SHP77 (cell line): Measurements from ENCODE around the gene CRTC3.

ENCODE experiments used
- DNase-seq, 2 experiments: peaks; one replicate each; lab custom pipeline; 2025; lab: John Stamatoyannopoulos, UW

Gene CRTC3

DNA sequence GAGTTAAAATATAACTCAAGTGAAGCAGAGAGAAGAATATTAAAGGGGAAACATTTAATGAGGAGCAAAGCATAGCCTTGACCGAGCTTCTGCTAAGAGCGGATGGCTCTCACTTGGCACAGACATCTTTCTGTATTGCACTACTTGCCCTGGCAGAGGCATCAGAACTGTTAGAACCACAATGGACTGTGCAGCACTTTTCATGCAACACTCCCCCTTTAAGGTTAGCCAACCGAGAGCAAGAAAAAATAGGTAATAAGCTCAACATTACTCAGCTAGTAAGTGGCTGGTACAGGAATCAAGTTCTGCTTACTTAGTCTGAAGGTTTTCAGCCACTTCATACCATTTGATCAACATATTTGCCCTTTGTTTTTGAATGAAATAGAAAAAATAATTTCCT lies 33.7 kb downstream of the CRTC3 start:
- no peak for DNase-seq

DNA sequence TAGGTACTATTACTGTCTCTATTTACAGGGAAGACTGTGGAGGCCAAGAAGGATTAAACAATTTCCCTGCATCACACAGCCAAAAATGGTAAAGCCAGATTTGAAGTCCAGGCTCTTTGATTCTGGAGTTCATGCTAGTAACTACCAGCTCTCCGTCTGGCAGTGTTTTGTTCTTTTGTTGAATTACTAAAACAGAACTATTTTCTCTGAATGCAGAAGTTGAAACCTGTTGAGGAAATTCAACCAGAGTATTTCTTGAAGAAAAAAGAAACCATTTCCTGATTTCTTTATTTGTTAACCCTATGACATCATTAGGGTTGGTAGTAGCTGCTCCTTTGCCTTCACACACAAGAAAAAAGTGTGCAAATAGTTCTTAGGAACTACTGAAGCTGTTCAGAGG lies 34.3 kb downstream of the CRTC3 start:
- DNase-seq: no peak

DNA sequence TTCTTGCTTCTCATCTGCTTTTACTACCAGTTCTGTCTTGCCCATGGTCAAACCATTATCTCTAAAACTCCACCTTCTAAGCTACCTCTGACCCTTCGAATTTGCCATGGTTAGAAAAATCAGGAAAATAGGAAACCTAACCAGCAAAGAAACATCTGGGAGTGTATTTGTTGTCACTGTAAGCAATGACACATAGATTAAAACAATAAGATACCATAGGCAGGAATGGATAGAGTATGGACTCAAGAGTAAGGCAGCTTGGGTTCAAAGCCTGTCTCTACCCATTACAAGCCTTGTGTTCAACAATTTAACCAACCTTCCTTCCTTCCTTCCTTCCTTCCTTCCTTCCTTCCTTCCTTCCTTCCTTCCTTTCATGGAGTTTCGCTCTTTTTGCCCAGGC lies 34.9 kb downstream of the CRTC3 start:
- no peak for DNase-seq

DNA sequence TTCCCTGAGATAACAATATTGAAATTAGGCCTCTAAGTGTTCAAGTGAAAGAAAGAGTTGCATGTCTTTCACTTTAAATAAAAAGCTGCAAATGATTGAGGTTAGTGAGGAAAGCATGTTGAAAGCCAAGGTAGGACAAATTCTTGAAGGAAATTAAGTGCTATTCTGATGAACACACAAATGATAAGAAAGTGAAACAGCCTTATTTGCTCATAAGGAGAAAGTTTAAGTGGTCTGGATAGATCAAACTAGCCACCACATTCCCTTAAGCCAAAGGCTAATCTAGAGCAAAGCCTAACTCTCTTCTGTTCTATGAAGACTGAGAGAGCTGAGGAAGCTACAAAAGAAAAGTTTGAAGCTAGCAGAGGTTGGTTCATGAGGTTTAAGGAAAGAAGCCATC lies 36.1 kb downstream of the CRTC3 start:
- DNase-seq: no peak

DNA sequence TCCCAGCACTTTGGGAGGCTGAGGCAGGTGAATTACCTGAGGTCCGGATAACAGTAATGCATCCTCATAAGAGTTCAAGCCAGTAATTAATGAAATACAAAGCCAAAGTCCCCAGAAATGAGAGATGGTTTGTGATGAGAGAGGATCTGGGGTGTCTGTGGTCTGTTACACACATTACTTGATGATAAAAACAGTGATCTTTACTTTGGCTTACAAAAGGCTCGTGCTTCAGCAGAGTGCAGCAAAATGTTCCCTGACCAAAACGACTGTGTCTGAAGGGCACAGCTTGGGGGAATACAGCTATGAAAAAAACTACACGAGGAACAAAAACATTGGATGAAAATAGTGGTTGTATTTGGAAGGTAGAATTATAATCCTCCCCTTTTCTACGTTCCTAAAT lies 40.9 kb downstream of the CRTC3 start:
- no peak for DNase-seq

DNA sequence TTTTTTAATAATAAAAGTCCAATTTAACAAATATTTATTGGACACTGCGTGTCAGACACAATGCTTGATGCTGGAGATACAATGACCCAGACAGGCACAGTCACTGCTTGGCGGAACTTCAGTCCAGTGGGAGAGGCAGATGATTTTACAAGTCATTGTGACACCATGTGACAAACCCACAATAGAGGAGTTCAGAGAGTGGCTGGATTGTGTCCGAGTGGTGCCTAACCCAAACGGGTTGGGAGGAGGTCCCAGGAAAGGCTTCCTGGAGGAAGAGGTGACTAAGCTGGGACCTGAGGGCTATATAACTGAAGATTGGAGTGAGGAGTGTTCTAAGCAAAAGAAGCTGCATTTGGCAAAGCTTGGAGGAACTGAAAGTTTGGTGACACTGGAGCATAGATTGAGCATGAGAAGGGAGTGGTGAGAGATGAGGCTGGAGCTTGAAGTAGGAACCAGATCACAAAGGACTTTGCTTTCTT lies 41.4 kb downstream of the CRTC3 start:
- no peak for DNase-seq

DNA sequence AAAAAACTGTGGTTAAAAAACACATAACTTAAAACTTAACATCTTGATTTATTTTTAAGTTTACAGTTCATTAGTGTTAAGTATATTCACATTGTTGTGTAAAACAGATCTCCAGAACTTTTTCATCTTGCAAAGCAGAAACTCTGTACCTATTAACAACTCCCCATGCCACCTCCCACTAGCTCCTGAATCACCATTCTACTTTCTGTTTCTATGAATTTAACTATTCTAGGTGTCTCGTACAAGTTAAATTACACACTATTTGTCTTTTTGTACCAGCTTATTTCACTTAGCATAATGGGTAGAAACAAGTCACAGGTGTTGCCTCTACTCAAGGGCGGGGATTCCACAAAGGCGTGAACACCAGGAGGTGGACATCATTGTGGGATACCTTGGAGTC lies 43.2 kb downstream of the CRTC3 start:
- DNase-seq: no peak

DNA sequence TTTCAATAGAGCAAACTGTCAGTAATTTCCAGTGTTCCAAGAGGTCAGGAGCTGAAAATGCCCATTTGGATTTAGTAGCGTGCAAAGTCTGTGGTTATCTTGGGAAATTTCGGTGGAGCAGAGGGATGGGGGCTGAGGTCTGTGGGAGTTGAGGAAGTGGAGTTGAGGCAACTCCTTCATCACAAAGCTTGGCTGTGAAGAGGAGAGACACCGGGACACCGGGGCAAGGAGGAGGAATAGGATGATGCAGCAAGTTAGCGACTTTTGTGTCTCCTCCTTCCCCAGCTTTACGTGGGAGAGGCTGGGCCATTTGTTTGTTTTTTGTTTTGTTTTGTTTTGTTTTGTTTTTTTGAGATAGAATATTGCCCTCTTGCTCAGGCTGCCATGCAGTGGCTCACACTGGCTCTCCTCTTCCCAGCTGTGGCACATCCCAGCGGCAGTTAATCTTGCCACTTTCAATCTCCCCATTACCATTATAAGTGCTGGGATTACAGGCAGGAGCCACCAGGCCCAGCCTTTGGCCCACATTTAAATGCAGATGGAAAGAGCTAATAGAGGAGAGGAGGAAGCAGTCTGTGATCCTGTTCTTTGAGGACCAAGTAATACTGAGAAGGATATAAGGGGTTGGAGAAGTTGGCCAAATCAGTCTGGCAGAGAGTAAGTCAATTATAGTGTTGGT lies 47.1 kb downstream of the CRTC3 start:
- DNase-seq: no peak

DNA sequence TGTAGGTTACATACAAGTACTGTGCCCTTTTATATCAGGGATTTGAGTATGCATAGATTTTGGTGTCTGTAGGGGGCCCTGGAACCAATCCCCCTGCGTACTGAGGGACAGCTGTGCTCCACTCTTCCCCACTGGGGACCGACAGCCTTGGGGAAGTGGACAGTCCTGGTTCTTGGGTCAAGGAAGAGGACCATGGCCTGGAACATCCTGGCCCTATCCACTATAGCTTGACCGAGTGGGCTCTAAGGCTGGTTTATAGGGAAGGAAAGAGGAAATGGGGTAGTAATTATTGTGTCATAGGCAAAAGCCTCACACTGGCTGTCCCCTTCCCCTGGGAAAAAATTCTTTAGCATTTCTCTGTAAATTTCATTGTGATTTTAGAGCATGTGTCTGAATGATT lies 49.5 kb downstream of the CRTC3 start:
- no peak for DNase-seq

DNA sequence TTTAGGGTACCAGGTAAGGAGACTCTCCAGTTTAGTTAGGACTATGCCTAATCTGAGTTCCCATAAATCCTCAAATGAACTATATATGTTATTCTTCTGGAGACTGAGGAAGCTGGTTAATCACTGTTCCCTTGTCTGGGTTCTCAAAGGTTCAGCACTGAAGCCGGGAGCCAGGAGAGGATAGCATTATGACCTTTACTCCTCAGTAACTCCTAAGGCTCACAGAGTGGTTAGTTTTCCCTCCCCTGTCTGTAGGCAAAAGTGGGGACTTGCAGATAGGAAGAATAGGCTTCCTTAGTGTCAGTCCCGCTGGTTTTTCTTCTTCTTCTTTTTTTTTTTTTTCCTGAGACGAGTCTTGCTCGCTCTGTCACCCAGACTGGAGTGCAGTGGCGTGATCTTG lies 50.4 kb downstream of the CRTC3 start:
- no peak for DNase-seq

DNA sequence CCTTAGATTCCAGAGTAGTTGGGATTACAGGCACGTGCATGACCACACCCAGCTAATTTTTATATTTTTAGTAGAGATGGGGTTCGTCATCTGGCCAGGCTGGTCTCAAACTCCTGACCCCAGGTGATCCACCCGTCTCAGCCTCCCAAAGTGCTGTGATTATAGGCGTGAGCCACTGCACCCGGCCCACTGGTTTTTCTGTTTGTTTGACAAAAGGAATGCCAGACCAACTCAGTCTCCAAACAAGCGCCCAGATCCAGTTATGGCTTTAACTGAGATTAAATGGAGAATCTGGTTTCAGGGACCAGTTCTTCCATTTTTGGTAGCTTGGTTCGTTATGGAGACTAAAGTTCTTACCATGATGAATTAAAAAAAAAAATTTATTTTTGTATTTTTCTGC lies 50.8 kb downstream of the CRTC3 start:
- no peak for DNase-seq

DNA sequence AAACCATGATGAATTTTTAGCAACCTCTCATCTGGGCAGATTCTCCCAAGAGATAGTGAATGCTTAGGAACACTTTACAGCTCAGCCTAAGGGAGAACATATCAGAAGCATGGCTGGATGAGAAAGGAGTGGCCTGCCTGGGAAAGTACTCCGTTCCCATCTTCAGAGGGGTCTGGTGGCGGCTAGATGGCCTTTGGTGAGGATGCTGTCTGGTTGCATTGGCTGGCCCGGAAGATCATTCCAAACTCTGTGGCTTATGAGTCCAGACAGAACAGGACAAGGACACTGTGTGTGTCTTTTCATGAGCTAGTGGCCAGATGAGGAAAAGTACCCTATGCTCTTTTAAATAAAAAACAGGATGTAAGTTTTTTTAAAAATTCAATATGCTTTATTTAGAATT lies 51.2 kb downstream of the CRTC3 start:
- no peak for DNase-seq

DNA sequence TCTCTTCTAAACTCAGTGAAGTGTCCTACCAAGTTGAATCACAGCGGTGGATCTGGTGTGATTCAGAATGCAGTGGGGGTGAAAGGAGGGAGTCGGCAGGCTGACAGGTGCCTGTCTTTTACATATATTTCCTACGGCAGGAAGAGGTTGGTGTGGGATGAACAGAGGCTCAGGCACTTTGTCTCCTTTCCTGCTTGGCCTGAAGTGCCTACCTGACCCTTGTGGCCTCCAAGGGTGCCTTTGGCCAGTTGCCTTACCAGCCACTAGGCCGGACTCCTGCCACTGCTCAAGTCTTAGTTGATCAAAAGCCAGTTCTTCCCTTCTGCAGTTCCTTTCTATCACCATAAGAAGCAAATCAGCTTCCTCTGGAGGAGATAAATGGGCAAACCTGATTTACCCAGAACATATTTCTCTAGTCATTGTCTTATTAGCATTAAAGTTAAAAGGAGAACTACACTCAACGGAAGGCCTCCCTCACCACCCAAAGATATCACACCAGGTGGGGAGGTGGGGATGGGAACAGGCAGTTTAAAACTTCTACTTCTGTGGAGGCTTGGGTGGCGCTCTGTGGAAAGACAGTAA lies 52.1 kb downstream of the CRTC3 start:
- no peak for DNase-seq

DNA sequence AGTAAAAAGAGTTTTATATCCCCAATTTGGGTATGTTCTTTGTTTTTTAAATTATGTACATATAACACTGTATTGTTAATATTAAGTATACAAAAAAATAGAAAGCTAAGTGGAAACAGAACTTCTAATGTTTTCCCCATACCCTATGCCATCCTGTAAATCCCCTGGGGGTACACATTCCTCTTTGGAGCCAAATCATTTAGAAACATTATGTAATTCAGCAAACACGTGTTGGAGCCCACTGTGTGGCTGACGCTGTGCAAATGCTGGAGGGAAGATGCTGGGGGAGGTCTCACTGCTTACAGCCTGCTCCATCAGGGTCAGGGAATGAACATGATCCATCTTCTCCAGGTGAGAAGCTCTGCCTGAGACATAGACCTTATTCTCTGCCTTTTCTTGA lies 52.8 kb downstream of the CRTC3 start:
- DNase-seq: no peak

DNA sequence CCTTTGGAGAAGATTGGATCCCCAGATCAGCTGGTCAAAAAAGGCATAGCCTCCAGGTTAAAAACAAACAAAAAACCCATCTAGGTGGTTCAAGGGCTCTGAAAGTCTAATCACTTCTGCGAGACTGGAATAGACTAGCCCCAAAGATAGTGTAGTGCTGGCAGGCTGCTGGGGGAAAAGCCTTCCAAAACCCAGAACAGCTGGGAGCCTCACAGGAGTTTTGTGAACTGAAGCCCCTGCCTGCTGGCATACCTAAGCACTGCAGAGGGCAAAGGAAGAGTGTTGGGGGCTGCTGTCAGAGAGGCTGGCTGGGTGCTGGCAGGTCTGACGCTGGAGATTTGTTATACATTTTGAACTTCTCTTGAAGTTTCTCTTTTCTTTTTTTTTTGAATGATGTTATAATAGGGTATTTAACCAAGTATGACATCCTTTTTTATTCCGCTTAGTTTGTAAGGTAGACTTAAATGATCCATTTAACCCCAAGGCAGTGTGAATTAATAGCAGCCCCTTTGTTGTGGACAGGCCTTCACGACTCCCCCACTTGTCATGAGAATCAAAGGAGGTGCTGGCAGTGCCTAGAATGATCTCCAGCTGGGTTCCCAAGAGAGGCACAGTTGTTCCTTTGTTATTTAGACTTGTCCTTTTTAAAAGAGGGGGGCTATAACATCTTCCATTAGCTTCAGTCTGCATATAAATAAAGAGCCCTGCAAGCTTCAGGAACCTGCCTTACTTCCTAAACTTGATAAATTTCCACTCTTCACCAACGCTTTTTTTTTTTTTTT lies 53.9 kb downstream of the CRTC3 start:
- DNase-seq: no peak

DNA sequence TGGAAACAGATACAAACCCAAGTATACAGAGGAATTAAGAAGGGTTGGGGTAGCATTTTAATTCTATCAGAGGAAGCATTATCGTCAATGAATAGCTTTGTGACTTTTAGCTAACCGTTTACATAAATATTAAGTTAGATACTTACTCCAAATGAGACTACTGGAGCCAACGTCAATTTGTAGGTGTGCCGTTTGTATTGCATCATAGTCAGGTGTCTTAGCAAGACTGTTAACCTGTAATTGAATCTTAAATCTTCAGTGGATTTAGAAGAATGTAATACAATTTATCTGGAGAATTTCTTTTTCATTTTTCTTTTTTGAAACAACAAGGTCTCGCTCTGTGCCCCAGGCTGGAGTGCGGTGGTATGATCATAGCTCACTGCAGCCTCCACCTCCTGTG lies 55.1 kb downstream of the CRTC3 start:
- no peak for DNase-seq

DNA sequence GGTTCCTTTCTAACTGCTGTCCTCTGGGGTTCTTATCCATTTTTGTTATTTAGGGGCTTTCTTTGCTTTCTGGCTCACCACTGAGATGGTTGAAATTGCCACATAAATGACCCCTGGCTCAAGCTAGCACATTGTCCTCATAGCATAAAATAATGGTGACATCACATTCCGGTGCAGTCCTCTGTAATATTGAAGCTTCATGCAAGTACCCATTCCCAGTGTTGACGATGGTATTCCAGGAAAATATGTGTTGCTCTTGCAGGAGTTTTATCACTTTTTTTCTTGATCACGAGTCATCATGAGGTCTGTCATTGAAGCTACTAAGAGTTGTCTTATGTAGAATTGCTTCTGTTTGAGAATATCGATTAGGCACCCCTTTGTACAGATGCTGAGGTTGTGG lies 56.1 kb downstream of the CRTC3 start:
- DNase-seq: no peak

DNA sequence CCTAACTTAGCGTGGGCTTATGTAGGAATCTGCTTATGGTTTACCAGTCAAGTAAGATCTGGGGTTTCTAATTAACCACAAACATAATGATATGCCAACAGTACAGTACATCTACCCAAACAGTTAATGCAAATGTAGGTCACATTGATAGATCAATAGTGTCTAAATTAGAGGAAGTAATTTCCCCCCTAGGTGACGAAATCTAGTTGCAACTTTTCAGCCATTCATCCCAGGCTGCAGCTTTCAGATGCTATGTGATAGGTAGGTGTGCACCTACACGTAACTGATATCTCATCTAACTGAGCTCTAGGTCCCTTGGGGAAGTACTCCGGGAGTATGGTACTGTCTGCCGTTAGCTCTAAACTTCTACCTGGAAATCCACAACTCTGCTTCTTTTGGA lies 57.2 kb downstream of the CRTC3 start:
- DNase-seq: no peak

DNA sequence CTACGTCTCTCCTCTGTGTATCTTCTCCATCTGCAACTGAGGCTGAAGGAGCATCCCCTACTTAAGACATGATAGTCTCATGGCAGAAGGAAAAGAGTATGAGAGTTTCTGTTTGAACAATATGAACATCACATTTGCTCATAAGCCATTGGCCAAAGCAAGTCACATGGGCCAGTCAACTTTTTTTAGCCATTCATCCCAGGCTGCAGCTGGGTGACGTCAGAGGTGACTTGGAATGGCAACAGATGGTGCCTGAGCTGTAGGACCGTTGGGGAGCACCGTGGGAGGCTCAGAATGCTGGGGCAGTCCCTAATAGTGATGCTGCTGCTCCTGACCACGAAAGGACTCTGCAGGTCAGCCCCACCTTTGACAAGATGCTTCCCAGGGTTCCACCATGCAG lies 58.7 kb downstream of the CRTC3 start:
- no peak for DNase-seq

DNA sequence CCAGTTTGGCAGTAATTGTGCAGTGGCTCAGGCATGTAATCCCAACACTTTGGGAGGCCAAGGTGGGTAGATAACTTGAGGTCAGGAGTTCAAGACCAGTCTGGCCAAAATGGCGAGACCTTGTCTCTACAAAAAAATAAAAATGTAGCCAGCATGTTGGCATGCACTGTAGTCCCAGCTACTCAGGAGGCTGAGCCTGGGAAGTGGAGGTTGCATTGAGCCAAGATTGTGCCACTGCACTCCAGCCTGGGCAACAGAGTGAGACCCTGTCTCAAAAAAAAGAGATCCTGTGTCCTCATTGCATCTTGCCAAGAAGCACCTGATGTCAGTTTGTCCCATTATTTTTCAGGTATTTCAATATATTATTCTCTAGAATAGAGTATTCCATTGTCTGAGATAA lies 61.8 kb downstream of the CRTC3 start:
- no peak for DNase-seq

DNA sequence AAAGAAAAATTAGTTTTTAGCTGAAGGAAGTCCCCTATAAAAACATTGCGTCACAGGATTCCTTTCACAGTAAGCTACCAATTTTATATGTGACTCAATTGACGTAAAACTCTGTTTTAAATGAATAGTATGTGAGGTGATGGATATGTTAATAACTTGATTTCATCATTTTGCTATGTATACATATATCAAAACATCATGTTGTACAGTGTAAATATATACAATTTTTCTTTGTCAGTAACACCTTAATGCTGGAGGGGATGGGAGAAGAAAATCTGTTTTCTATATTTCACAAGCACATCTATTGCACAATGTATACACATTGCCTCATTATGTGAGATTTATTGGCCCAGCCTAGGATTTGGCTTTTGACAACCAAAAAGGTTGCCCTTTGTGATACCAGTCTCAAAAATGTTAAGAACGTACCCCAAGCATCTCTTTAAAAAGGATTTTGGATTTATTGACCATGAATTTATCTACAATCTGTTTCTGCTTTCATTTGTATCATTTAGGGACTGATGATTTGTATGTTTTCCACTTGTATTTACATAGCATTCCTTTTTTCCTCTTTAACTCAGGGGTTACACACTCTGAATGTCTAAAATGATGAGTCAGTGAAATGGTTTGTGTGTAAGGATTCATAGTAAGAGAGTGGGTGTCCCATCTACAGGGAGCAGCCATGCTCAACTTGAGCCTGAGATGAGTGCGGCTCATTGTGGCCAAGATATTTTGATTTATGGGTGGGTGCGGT lies 62.6 kb downstream of the CRTC3 start:
- DNase-seq: no peak

DNA sequence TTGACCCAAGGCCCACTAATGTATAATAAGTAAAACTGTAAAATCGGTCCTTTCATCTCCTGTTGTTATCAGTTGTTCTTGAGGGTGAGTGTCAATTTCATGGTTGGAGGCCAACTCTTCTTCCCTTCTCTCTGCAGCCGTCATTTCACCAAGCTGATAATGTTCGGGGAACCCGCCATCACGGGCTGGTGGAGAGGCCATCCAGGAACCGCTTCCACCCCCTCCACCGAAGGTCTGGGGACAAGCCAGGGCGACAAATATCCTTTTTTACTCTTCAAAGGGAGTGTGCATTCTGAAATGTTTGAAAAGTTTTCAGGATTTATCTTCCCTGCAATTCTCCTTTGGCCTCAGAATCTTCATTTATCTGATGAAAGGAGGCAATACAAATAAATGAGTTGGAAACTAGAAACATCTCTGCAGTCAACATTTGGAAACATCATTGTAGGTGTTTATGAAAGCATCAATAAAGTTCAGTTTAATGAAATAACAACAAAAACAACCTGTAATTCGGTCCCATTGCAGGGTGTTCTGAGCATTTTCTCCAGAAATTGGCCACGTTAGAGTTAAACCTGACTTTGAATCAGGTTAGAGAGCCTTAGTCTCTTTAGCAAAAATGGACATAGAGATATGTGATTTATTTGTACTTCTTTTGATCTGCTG lies 63.9 kb downstream of the CRTC3 start:
- DNase-seq: no peak
